ENCODE results near the gene KLHDC8B.

The KLHDC8B gene

GRCh38 chr3:49157289-49157688 lies 14.1 kb upstream of the KLHDC8B start:
- Histone ChIP-seq H3K4me3 (no peak overlapping the region), H3K27ac (no peak overlapping the region)

DNA sequence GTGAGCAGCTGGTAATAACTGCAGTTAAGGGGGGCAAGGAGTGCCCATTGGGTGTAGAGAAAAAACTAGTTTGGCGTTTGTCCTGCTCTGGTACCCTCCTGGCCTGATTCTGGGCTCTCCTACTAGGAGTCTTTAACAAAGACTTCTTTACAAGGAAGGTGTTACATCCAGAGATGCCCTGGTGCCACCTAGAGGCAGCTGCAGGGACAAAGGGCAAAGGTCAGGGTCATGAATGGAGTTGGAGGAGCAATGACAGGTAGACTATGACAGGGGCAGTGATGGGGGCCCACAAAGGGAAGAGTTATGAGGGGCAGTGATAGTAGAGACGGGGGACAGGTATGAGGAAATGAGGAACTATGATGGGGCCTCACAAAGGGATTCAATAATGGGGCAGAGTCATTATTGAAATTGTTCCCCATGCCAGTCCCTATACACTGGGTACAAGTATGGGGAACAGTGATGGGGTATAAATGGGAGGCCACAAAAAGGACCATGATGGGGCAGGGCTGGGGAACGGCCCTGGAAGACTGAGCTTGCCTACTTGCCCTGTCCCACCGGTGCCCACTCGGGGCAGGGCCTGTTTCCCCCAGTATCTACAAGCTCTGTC lies 13.2 kb upstream of the KLHDC8B start:
- no peak overlapping the region for H3K4me3 ChIP-seq
- no peak overlapping the region for H3K27ac ChIP-seq

DNA sequence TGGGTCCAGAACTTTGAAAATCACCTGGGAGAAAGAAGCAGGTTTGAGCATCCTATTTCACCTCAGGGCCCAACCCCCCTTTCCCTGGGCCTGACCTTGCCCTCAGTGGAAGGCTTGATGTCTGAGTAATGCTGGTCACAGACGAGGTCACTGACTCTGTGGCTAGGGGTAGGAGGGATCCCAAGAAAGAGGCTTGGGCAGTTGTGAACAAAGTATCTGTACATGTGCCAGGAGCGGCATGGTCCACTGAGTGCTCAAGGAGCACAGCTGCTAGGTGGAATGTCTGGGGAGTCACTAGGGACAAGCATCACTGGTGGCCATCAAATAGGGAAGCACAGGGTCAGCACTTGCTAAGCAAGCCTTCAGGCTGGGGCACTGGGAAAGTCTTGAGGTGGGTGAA lies 12.6 kb upstream of the KLHDC8B start:
- Histone ChIP-seq H3K27ac (no peak overlapping the region), H3K4me3 (no peak overlapping the region)

DNA sequence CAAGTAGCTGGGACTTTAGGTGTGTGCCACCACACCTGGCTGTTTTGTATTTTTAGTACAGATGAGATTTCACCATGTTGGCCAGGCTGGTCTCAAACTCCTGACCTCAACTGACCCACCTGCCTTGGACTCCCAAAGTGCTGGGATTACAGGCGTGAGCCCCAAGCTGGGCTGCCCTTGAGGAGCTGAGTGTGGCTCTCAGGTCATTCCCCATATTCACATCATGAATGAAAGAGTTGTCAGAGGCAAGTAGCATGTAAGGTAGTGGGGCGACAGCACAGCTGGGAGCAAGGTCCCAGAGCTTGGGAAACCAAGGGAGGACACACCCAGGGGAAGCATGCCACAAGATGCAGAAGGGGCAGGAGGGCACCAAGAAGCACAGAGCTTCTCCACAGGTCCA lies 10.2 kb upstream of the KLHDC8B start:
- Histone ChIP-seq H3K27ac (no peak overlapping the region), H3K4me3 (no peak overlapping the region)

DNA sequence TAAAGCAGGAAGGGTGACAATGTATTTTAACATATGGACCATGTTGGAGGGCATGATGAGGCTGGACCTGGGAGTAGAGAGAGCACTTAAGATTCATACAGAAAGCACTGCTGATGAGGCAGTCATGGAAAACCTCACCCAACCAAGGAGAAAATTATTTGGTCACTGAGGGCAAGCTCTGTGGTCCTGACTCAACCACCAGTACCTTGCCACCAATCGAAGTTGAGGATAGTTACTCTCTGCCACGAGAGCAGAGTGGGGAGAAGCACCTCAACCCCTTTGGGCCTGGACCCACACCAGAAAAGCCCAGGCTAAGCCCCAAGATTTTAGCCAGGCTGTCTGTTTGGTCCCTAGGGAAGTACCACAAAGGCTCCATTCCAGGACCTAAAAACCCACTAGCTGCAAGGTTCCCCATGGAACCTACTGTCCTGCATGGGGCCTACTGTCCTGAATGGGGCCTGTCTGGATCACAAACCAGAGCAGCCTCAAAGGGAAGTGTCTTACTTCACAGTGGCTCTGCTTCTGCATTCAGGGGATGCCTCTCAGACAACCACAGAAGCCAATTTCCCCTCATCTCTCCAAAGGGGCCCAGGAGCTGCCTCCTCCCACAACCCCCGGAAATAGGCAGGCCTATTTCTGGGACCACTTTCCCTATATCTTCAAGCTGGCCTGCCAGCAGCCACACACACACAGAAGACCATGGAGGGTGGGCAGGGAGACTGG lies 9.4 kb upstream of the KLHDC8B start:
- Histone ChIP-seq H3K4me3 (no peak overlapping the region), H3K27ac (peak overlapping the region in 1 of 21 experiments; percentile 47)

- Histone ChIP-seq H3K4me3 (no peak overlapping the region), H3K27ac (no peak overlapping the region)
These were observed 8.5 kb upstream of the KLHDC8B start for GRCh38 chr3:49162751-49163419.

DNA sequence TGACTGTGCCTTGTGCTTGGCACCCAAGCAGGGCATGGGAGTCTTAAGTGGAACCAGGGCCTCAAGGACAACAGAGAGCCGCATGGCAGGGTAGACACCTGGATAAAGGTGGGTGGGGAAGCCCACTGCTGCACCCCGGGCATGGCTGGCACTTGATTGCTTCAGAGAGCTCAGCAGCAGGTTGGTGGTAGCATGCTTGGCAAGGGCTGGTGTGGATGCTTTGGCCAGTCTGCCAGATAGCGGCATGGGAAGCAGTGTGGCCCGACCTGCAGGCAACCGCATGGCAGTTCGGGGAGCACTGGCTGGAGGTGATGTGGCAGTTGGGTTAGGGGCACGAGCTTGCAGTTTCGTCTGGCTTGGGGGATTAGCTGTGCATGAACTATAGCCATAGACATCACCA lies 7.8 kb upstream of the KLHDC8B start:
- H3K4me3 ChIP-seq, result no peak overlapping the region

DNA sequence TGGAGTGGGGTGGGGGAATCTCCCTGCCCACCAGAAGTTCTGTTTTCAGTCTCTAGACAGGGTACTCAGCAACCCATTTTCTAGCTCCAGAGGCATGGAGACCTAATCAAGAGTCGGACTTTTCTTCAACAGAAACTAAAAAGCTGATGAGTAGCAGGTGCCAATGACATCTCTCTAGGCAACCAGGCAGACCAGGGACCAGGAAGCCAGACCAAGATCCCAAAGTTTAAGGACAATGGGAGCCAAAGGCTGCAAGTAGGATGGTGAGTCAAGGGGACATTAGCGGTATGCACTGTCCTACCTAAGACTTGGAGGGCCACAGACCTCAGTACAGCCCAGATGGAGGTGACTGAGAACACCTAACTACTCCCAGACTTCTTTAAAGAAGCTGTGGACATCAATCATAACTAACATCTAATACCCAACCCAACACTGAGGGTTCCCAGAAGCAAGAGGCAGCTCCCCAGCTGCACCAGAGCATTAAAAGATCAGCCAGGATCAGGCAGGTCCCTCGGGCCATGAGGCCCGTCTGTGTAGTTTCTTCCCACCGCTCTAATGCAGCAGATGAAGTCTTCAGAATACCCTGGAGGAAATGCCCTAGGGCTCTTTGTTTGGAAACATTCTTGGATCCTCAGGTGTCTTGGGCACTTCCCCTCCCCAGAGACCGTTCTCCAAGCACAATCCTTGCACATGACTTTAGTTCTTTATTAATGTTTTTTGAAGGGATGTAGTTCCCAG lies 6.2 kb upstream of the KLHDC8B start:
- Histone ChIP-seq H3K27ac (peak overlapping the region in 19 of 21 experiments; percentile 80 to 97 (median 92)), H3K4me3 (peak overlapping the region; percentile 69 to 97 (median 86))

More for the DNA sequence above, 7.8 kb upstream of the KLHDC8B start:
- H3K27ac ChIP-seq, result no peak overlapping the region

- Histone ChIP-seq H3K4me3 (peak within 1 kb of the TSS; percentile 69 to 97 (median 86)), H3K27ac (peak within 1 kb of the TSS; percentile 62 to 97 (median 91))
These were observed 5.3 kb upstream of the KLHDC8B start, which contains the start of gene CCDC71 for GRCh38 chr3:49165771-49166751. CCDC71 (minus strand) TSS chr3:49166331; CDS start chr3:49164208, 2,123 bp downstream.

GRCh38 chr3:49166752-49167556 lies 4.4 kb upstream of the KLHDC8B start:
- H3K4me3 ChIP-seq, result peak overlapping the region in 3 of 7 experiments; percentile 84 to 97 (median 93)
- H3K27ac ChIP-seq, result peak overlapping the region in 6 of 21 experiments; percentile 87 to 94 (median 90)

GRCh38 chr3:49170744-49171118 lies 667 bp upstream of the KLHDC8B start:
- Histone ChIP-seq H3K27ac (peak overlapping the region; percentile 19 to 87 (median 82)), H3K4me3 (peak overlapping the region; percentile 58 to 77 (median 65))

DNA sequence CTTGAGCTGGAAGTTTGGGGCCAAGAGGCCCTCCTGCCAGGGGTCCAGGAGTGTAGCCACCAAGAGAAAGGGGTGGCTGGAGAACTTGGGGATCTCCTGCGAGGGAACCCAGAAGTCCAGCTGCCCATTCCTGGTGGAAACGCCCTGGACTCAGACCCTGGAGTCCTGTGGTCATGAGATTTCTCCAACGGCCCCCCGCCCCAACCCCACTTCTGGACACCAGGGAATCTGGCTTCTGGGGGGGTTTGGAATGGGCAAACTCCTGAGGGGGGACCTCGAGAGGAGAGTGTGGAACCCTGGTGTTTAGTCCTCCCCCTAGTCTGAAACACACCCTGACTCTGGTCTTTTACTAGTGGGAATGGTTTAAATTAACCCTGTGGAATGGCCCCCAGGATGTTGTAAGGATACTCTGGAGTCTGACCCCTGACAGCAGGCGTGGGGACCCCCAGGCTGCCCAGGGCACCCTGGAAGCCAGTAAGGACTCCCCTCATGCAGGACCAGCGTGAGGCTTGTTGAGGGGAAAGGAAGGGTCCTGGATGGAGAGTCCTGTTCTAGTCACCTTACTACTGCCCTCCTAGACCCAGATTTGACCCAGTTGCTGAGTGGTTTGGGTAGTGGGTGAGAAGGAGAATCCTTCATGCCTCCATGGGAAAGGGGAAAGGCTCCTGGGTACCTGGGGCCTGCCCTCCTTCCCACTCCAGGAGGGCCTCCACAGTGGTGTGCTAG lies 540 bp downstream of the KLHDC8B start:
- peak overlapping the region; percentile 58 to 77 (median 65) for H3K4me3 ChIP-seq

DNA sequence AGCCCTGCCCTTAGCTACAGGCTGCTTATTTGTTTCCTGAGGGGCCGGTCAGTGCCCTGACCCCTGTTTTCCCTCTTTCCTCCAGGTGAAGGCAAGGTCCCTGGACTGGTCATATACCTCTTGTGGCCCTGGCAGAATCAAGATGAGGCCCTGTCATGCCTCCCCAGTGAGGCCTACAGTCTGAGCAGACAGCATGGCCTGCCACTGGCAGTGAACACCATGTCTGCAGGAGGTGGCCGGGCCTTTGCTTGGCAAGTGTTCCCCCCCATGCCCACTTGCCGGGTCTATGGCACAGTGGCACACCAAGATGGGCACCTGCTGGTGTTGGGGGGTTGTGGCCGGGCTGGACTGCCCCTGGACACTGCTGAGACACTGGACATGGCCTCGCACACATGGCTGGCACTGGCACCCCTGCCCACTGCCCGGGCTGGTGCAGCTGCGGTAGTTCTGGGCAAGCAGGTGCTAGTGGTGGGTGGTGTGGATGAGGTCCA lies 1.2 kb downstream of the KLHDC8B start:
- Histone ChIP-seq H3K27ac (peak overlapping the region in 17 of 21 experiments; percentile 74 to 87 (median 83)), H3K4me3 (peak overlapping the region; percentile 58 to 77 (median 65))

More for the DNA sequence above, 540 bp downstream of the KLHDC8B start:
- peak overlapping the region in 20 of 21 experiments; percentile 64 to 87 (median 82) for H3K27ac ChIP-seq

GRCh38 chr3:49173116-49173791 lies 1.9 kb downstream of the KLHDC8B start:
- Histone ChIP-seq H3K27ac (peak overlapping the region in 15 of 21 experiments; percentile 7 to 87 (median 82)), H3K4me3 (peak overlapping the region in 4 of 7 experiments; percentile 58 to 77 (median 65))

GRCh38 chr3:49173792-49174170 lies 2.4 kb downstream of the KLHDC8B start:
- H3K27ac ChIP-seq, result peak overlapping the region in 7 of 21 experiments; percentile 19 to 87 (median 83)
- H3K4me3 ChIP-seq, result no peak overlapping the region

DNA sequence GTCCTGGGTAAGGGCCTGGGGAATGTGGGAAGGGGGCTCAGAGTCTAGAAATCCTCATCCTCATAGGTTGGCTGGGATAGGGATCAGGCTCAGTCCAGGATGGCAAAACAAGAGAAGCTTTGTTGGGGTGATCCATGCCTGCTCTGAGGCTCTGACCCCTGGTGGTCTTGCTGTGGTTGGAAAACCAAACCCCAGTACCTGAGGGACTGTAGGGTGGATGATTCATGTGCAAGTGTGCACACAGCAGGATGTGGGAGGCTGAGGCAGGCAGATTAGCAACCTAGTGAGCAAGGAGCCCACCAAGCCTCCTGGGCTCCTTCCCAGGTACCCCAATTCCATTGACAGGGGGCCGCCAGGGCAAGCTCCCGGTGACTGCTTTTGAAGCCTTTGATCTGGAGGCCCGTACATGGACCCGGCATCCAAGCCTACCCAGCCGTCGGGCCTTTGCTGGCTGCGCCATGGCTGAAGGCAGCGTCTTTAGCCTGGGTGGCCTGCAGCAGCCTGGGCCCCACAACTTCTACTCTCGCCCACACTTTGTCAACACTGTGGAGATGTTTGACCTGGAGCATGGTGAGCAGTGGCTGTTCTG lies 3.1 kb downstream of the KLHDC8B start:
- peak overlapping the region in 3 of 21 experiments; percentile 19 to 87 (median 85) for H3K27ac ChIP-seq

More for the DNA sequence above, 3.1 kb downstream of the KLHDC8B start:
- H3K4me3 ChIP-seq, result no peak overlapping the region

Data from skin epidermis (tissue), 12 donors.